ENCODE measurements around the gene IL34. TPM values are rescaled to one million over a fixed set of nuclear protein-coding genes. Genes with fewer than 3 reads are reported as not detected.
"Not testable (repeated sequence)": the region's sequence is repeated elsewhere in the genome, so short reads cannot be mapped to it uniquely, and the experiment has no call there.

IL34 gene
- total RNA-seq, 1 donor: 1.7 TPM

- TF ChIP-seq CTCF (IDR thresholded peaks at IDR 0.05; ENCODE audit: insufficient read depth, low read depth, low read length): no peak
- no peak overlapping the region for H3K4me3 ChIP-seq (ENCODE audit: low read depth, low read length)
- peak; percentile 70 for DNase-seq (ENCODE audit: low read depth)
These were observed 33.4 kb upstream of the IL34 start for GRCh38 chr16:70612931-70613330.

DNA sequence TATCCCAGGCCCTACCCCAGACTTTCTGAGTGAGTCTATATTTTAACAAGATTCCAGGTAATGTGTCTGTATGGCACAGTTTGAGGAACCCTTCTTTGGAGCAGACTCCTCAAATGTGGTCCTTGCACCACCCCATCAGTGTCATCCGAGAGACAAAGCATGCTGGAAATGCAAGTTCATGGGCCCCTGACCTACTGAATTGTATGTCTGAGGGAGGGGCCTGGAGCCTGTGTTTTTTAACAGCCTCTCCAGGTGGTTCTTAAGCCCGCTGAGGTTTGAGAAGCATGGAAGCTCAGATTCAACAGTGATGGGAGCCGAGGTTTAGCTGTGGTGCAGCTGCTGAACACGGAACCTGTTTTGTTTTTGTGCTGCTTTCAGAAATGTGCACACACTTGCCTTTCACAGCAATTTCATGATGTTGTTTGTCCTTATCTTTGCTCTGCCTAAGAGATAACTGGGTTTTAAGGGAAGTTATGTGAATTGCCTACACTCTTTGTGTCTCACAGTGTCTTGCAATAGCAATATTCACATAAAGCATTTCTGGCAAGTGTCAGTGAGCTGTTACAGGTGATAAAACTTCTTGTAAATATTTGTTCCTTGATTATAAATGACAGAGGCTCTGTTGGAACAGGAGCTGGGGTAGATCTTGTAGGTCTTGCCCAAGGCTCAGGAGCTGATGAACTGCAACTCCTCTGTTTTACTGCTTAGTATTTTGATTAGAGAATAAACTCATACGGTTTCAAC lies 32.0 kb upstream of the IL34 start:
- DNase-seq (ENCODE audit: low read depth): peak; percentile 90
- H3K4me3 ChIP-seq (ENCODE audit: low read depth, low read length): no peak overlapping the region
- TF ChIP-seq CTCF (IDR thresholded peaks at IDR 0.05; ENCODE audit: insufficient read depth, low read depth, low read length): no peak

- DNase-seq (ENCODE audit: low read depth): no peak
- no peak for TF ChIP-seq CTCF (IDR thresholded peaks at IDR 0.05; ENCODE audit: insufficient read depth, low read depth, low read length)
- no peak overlapping the region for H3K4me3 ChIP-seq (ENCODE audit: low read depth, low read length)
These were observed 30.4 kb upstream of the IL34 start for GRCh38 chr16:70615945-70616344.

- not testable (repeated sequence) for DNase-seq (ENCODE audit: low read depth); H3K4me3 ChIP-seq (ENCODE audit: low read depth, low read length)
These were observed 24.5 kb upstream of the IL34 start for GRCh38 chr16:70621864-70622263.

DNA sequence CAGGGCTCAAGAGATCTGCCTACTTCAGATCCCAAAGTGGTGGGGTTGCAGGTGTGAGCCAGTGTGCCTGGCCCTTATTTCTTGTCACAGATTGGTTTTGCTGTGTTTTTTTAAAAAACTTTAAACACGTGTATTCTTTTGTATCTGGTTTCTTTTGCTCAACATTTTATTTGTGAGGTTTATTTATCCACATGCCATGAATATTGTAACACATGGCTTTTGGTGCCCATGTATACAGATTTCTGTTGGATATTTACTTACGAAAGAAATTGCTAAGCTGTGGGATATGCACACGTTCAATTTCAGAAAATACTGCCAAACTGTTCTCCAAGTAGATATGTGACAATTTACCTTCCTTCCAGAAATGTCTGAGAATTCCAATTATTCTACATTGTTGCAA lies 18.7 kb upstream of the IL34 start:
- TF ChIP-seq CTCF (IDR thresholded peaks at IDR 0.05; ENCODE audit: insufficient read depth, low read depth, low read length): no peak
- H3K4me3 ChIP-seq (ENCODE audit: low read depth, low read length): no peak overlapping the region
- DNase-seq (ENCODE audit: low read depth): no peak

- no peak for TF ChIP-seq CTCF (IDR thresholded peaks at IDR 0.05; ENCODE audit: insufficient read depth, low read depth, low read length)
- peak; percentile 53 for DNase-seq (ENCODE audit: low read depth)
- no peak overlapping the region for H3K4me3 ChIP-seq (ENCODE audit: low read depth, low read length)
These were observed 15.2 kb upstream of the IL34 start for GRCh38 chr16:70630960-70631745.

GRCh38 chr16:70632273-70632672 lies 14.1 kb upstream of the IL34 start:
- no peak for DNase-seq (ENCODE audit: low read depth)
- TF ChIP-seq CTCF (IDR thresholded peaks at IDR 0.05; ENCODE audit: insufficient read depth, low read depth, low read length): no peak
- no peak overlapping the region for H3K4me3 ChIP-seq (ENCODE audit: low read depth, low read length)

GRCh38 chr16:70633617-70634016 lies 12.7 kb upstream of the IL34 start:
- DNase-seq (ENCODE audit: low read depth); H3K4me3 ChIP-seq (ENCODE audit: low read depth, low read length): not testable (repeated sequence)

Measured in fibroblast of villous mesenchyme (primary cell).